ENCODE data around the gene HAUS3. TPM values are rescaled to one million over a fixed set of nuclear protein-coding genes. Genes with fewer than 3 reads are reported as not detected.
A peak's percentile ranks its signal among the peaks of the same experiment; 100 is the strongest.

HAUS3 gene, protein sequence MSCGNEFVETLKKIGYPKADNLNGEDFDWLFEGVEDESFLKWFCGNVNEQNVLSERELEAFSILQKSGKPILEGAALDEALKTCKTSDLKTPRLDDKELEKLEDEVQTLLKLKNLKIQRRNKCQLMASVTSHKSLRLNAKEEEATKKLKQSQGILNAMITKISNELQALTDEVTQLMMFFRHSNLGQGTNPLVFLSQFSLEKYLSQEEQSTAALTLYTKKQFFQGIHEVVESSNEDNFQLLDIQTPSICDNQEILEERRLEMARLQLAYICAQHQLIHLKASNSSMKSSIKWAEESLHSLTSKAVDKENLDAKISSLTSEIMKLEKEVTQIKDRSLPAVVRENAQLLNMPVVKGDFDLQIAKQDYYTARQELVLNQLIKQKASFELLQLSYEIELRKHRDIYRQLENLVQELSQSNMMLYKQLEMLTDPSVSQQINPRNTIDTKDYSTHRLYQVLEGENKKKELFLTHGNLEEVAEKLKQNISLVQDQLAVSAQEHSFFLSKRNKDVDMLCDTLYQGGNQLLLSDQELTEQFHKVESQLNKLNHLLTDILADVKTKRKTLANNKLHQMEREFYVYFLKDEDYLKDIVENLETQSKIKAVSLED
- polyA plus RNA-seq (4.8 to 11.1 TPM (median 6.0 TPM) in 3 replicates), polyA minus RNA-seq (1.5 to 3.2 TPM (median 1.9 TPM) in 3 replicates)
- polyA plus RNA-seq (2011; ENCODE audit: low read depth), result 8.7 TPM
- polyA plus RNA-seq (2011; cell fraction: cytosol; rRNA removed), result 3.1 and 5.6 TPM in 2 replicates
- polyA plus RNA-seq (2011; cell fraction: nucleus; rRNA removed), result 9.3 and 15.5 TPM in 2 replicates
- 6.8 and 8.1 TPM in 2 replicates for polyA plus RNA-seq (2012; ENCODE audit: low replicate concordance)
- 6.9 TPM for polyA minus RNA-seq (2011; cell fraction: cytosol; rRNA and poly(A)+ RNA removed)
- polyA minus RNA-seq (2011; cell fraction: nucleus; rRNA and poly(A)+ RNA removed), result 3.7 and 9.0 TPM in 2 replicates

DNA sequence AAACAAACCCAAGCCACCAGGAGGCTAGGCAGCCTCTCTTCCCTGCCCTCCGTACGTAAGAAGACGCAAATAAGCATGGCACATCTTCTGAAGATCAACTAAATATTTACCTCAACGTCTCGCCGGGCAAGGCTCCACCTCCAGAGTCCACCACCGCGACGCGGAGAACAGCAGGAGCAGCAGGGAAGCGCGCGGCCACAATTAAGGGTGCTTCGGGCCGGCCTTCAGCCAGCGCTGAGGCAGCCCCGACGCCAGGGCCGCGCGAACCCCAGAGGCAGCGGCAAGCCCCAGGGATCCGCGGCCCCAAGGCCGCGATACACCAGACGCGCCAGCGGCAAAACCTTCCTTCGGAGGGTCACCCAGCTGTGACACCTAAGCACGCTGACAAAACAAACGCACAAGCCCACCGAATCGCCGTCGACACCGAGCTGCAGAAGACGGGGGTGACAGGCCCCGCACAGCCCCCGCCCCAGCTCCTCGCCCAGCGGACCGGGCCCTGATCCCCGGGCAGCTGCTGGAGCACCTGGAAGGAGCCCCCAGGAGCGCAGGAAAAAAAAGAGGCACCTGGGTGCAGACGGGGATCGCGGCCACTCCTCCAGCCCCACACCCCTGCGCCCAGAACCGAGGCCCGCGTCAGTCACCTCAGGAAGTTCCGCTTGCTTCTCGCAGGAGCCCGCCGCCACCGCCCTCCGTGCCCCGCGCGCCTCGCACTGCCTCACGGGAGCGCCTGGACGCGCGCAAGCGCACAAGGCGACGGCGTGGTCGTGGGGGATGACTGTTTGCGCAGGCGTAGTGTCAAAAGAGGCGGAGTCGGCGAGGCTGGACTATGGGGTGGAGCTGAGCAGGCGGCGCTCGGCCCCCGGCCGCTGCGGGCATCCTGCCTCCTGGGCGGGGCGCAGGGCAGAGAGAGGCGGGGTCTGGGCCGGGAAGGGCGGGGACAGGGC, at the start of gene HAUS3, which contains the start of gene POLN:
HAUS3 (minus strand) TSS at position 712 of the 944 bp plus-strand sequence. CDS start 1,175 bp downstream, outside the sequence.
POLN (minus strand) TSS at position 712 of the 944 bp plus-strand sequence. CDS start 12,890 bp downstream, outside the sequence.
- FAIRE-seq, result peak; percentile 57
- peaks cover 36% of the 10 kb centered on the region for H3K79me2 ChIP-seq (ENCODE audit: control insufficient read depth, insufficient read depth, low read length)
- H3K27me3 ChIP-seq (ENCODE audit: control insufficient read depth, extremely low read depth, insufficient read depth, low read length), result no peaks in the 10 kb centered on the region
- H3K4me1 ChIP-seq (ENCODE audit: control insufficient read depth, extremely low read depth, insufficient read depth, low read length), result peaks cover 20% of the 10 kb centered on the region
- H2AFZ ChIP-seq (ENCODE audit: control insufficient read depth, low read length), result peak within 1 kb of the TSS; percentile 82
- peak within 1 kb of the TSS; percentile 94 for H3K4me2 ChIP-seq (ENCODE audit: control insufficient read depth, extremely low read depth, insufficient read depth, low read depth, low read length)
- H3K27ac ChIP-seq (ENCODE audit: control insufficient read depth, insufficient read depth, low read length), result peak within 1 kb of the TSS; percentile 24
- no peaks in the 10 kb centered on the region for H4K20me1 ChIP-seq (ENCODE audit: control insufficient read depth, extremely low read depth, insufficient read depth, low read length)
- no peaks in the 10 kb centered on the region for H3K9me1 ChIP-seq (ENCODE audit: control insufficient read depth, extremely low read depth, insufficient read depth, low read length)
- dilution Hi-C loops (cut with MboI; ENCODE audit: extremely low pct_ligation_motif_present, low sequenced_read_pairs), result no loop called here
- no peaks in the 10 kb centered on the region for H3K36me3 ChIP-seq (ENCODE audit: control insufficient read depth in 2 of 2, extremely low read depth in 1 of 2, insufficient read depth in 2 of 2, low read length in 2 of 2)
- TF ChIP-seq, protein P1, sequence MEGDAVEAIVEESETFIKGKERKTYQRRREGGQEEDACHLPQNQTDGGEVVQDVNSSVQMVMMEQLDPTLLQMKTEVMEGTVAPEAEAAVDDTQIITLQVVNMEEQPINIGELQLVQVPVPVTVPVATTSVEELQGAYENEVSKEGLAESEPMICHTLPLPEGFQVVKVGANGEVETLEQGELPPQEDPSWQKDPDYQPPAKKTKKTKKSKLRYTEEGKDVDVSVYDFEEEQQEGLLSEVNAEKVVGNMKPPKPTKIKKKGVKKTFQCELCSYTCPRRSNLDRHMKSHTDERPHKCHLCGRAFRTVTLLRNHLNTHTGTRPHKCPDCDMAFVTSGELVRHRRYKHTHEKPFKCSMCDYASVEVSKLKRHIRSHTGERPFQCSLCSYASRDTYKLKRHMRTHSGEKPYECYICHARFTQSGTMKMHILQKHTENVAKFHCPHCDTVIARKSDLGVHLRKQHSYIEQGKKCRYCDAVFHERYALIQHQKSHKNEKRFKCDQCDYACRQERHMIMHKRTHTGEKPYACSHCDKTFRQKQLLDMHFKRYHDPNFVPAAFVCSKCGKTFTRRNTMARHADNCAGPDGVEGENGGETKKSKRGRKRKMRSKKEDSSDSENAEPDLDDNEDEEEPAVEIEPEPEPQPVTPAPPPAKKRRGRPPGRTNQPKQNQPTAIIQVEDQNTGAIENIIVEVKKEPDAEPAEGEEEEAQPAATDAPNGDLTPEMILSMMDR (optimal IDR thresholded peaks at IDR 0.05 in 1 of 3, IDR thresholded peaks at IDR 0.05 in 1 of 3, conservative IDR thresholded peaks at IDR 0.05 in 1 of 3; ENCODE audit: extremely low read depth in 1 of 3, insufficient read depth in 2 of 3, low read length in 3 of 3), result peak in 1 of 3 experiments; percentile 11
- no peak for TF ChIP-seq EZH2 (IDR thresholded peaks at IDR 0.05; ENCODE audit: low read length)
- H3K4me3 ChIP-seq (ENCODE audit: control insufficient read depth in 2 of 3, extremely low read depth in 1 of 3, insufficient read depth in 2 of 3, low read depth in 1 of 3, low read length in 3 of 3), result peak within 1 kb of the TSS; percentile 67 to 84 (median 81)
- peak within 1 kb of the TSS; percentile 70 for H3K9ac ChIP-seq (ENCODE audit: control insufficient read depth, extremely low read depth, insufficient read depth, low read length)
- peak; percentile 86 for DNase-seq (ENCODE audit: low read depth, low spot score)
- H3K9me3 ChIP-seq (ENCODE audit: control insufficient read depth, low read depth, low read length), result no peaks in the 10 kb centered on the region

DNA sequence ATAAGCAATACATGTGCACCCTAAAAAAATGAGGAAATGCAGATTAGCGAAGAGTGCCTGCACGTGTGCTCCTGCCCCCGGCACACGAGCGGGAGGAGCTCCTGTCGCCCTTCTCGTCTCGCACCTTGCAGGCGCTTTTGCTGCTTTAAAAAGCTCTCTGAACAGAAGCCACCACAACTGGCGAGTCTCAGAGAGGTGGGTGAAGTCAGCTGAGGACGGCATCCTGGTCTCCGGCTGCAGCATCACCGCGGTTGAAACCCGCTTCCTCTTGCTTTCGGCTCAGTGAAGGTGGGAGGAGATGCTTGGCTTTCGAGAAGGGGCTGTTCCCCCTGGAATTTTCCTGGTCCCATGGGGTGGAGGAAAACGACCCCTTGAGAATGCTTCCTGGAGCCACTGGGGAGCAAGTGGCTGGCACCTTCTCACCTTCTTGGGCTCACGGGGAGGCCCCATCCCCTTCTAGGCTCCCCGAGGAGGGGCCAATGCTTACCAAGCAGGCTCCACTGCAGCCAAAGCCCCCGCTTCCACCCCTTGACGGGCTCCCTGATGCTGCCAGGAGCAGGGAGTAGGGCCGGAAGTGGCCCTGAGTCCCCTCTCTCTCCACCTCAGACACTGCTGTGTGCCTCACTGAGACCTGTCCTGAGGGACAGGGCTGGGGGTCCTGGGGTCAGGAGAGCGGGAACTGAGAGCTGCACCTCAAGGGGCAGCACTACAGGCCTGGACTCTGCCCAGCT, 49.2 kb upstream of the HAUS3 start:
- FAIRE-seq (no peak), DNase-seq (ENCODE audit: low read depth, low spot score) (no peak)
- H3K27me3 ChIP-seq (ENCODE audit: control insufficient read depth, extremely low read depth, insufficient read depth, low read length), result peaks cover 9% of the 10 kb centered on the region
- H3K9ac ChIP-seq (ENCODE audit: control insufficient read depth, extremely low read depth, insufficient read depth, low read length), result no peak overlapping the region
- H3K4me2 ChIP-seq (ENCODE audit: control insufficient read depth, extremely low read depth, insufficient read depth, low read depth, low read length), result no peak overlapping the region
- H3K79me2 ChIP-seq (ENCODE audit: control insufficient read depth, insufficient read depth, low read length), result no peaks in the 10 kb centered on the region
- no peak overlapping the region for H2AFZ ChIP-seq (ENCODE audit: control insufficient read depth, low read length)
- no peaks in the 10 kb centered on the region for H3K9me3 ChIP-seq (ENCODE audit: control insufficient read depth, low read depth, low read length)
- no peak overlapping the region for H3K27ac ChIP-seq (ENCODE audit: control insufficient read depth, insufficient read depth, low read length)
- no peaks in the 10 kb centered on the region for H3K4me1 ChIP-seq (ENCODE audit: control insufficient read depth, extremely low read depth, insufficient read depth, low read length)
- TF ChIP-seq, protein P1 (optimal IDR thresholded peaks at IDR 0.05 in 1 of 3, IDR thresholded peaks at IDR 0.05 in 1 of 3, conservative IDR thresholded peaks at IDR 0.05 in 1 of 3; ENCODE audit: extremely low read depth in 1 of 3, insufficient read depth in 2 of 3, low read length in 3 of 3), result no peak
- no peak for TF ChIP-seq EZH2 (IDR thresholded peaks at IDR 0.05; ENCODE audit: low read length)
- no peaks in the 10 kb centered on the region for H3K9me1 ChIP-seq (ENCODE audit: control insufficient read depth, extremely low read depth, insufficient read depth, low read length)
- H4K20me1 ChIP-seq (ENCODE audit: control insufficient read depth, extremely low read depth, insufficient read depth, low read length), result no peaks in the 10 kb centered on the region
- dilution Hi-C loops (cut with MboI; ENCODE audit: extremely low pct_ligation_motif_present, low sequenced_read_pairs), result no loop called here
- H3K4me3 ChIP-seq (ENCODE audit: control insufficient read depth in 2 of 3, extremely low read depth in 1 of 3, insufficient read depth in 2 of 3, low read depth in 1 of 3, low read length in 3 of 3), result no peak overlapping the region
- H3K36me3 ChIP-seq (ENCODE audit: control insufficient read depth in 2 of 2, extremely low read depth in 1 of 2, insufficient read depth in 2 of 2, low read length in 2 of 2), result no peaks in the 10 kb centered on the region
